ENCODE data around the gene ZBTB46.

Gene ZBTB46

GRCh38 chr20:63745961-63746731 lies 84.9 kb downstream of the ZBTB46 start:
- no peak for DNase-seq (ENCODE audit: low read depth in 3 of 3)

- DNase-seq (ENCODE audit: low read depth in 3 of 3), result no peak
These were observed 85.6 kb downstream of the ZBTB46 start for GRCh38 chr20:63745424-63745805.

- DNase-seq (ENCODE audit: low read depth in 3 of 3), result no peak
These were observed 86.3 kb downstream of the ZBTB46 start for GRCh38 chr20:63744574-63745423.

- no peak for DNase-seq (ENCODE audit: low read depth in 3 of 3)
These were observed 86.9 kb downstream of the ZBTB46 start for GRCh38 chr20:63744158-63744557.

- no peak for DNase-seq (ENCODE audit: low read depth in 3 of 3)
These were observed 87.7 kb downstream of the ZBTB46 start for GRCh38 chr20:63743210-63743970.

- no peak for DNase-seq (ENCODE audit: low read depth in 3 of 3)
These were observed 88.6 kb downstream of the ZBTB46 start for GRCh38 chr20:63742381-63743024.

GRCh38 chr20:63741676-63742380 lies 89.2 kb downstream of the ZBTB46 start:
- DNase-seq (ENCODE audit: low read depth in 3 of 3), result no peak

GRCh38 chr20:63741354-63741675 lies 89.7 kb downstream of the ZBTB46 start:
- DNase-seq (ENCODE audit: low read depth in 3 of 3), result no peak

GRCh38 chr20:63740627-63741353 lies 90.3 kb downstream of the ZBTB46 start:
- DNase-seq (ENCODE audit: low read depth in 3 of 3), result no peak

- DNase-seq (ENCODE audit: low read depth in 3 of 3), result peak in 1 of 3 experiments; percentile 34
These were observed 90.9 kb downstream of the ZBTB46 start for GRCh38 chr20:63740070-63740626.

GRCh38 chr20:63739130-63740069 lies 91.7 kb downstream of the ZBTB46 start, which contains the start of gene SLC2A4RG:
TSS of gene SLC2A4RG (plus strand) at chr20:63739776. CDS start at chr20:63739913, 137 bp downstream.
- DNase-seq (ENCODE audit: low read depth in 3 of 3), result peak in 1 of 3 experiments; percentile 71

GRCh38 chr20:63738687-63739129 lies 92.4 kb downstream of the ZBTB46 start:
- no peak for DNase-seq (ENCODE audit: low read depth in 3 of 3)

GRCh38 chr20:63737945-63738686 lies 92.9 kb downstream of the ZBTB46 start:
- DNase-seq (ENCODE audit: low read depth in 3 of 3), result no peak

- DNase-seq (ENCODE audit: low read depth in 3 of 3), result no peak
These were observed 93.4 kb downstream of the ZBTB46 start for GRCh38 chr20:63737695-63737944.

- peak in 1 of 3 experiments; percentile 44 for DNase-seq (ENCODE audit: low read depth in 3 of 3)
These were observed 94.0 kb downstream of the ZBTB46 start for GRCh38 chr20:63736893-63737694.

- peak in 1 of 3 experiments; percentile 58 for DNase-seq (ENCODE audit: low read depth in 3 of 3)
These were observed 95.0 kb downstream of the ZBTB46 start, which contains the start of gene LIME1 for GRCh38 chr20:63735859-63736718. TSS of gene LIME1 (plus strand) at chr20:63736664. CDS start at chr20:63737550, 886 bp downstream.

All from stimulated activated CD4-positive, alpha-beta T cell treated with anti-CD3 and anti-CD28 coated beads, TNF-alpha, amount 100 ng/mL, for 24 hours (primary cell).